Measurements from ENCODE around the gene PER2.

- no peak for TF ChIP-seq CTCF (IDR thresholded peaks at IDR 0.05)
- no peak for TF ChIP-seq POLR2A (IDR thresholded peaks at IDR 0.05; ENCODE audit: low read length)
- TF ChIP-seq HEYL (CRISPR knock-in tag; IDR thresholded peaks at IDR 0.05): no peak
- no peak for TF ChIP-seq EP300 (IDR thresholded peaks at IDR 0.05)
- no peak for TF ChIP-seq JUN (IDR thresholded peaks at IDR 0.05)
These were observed 54.8 kb downstream of the PER2 start for GRCh38 chr2:238233625-238234024.

All from A549 (cell line).